Right forelimb (tissue), 1 donor: ENCODE results near the gene ADNP.

Experiments
- DNase-seq: peaks from one replicate; pipeline ENCODE4 v3.0.0-alpha.2; 2018

Gene ADNP

GRCh38 chr20:50845566-50846215 is 85.5 kb downstream of the ADNP start:
- DNase-seq = no peak

GRCh38 chr20:50844430-50845100 is 86.7 kb downstream of the ADNP start:
- DNase-seq = no peak

DNA sequence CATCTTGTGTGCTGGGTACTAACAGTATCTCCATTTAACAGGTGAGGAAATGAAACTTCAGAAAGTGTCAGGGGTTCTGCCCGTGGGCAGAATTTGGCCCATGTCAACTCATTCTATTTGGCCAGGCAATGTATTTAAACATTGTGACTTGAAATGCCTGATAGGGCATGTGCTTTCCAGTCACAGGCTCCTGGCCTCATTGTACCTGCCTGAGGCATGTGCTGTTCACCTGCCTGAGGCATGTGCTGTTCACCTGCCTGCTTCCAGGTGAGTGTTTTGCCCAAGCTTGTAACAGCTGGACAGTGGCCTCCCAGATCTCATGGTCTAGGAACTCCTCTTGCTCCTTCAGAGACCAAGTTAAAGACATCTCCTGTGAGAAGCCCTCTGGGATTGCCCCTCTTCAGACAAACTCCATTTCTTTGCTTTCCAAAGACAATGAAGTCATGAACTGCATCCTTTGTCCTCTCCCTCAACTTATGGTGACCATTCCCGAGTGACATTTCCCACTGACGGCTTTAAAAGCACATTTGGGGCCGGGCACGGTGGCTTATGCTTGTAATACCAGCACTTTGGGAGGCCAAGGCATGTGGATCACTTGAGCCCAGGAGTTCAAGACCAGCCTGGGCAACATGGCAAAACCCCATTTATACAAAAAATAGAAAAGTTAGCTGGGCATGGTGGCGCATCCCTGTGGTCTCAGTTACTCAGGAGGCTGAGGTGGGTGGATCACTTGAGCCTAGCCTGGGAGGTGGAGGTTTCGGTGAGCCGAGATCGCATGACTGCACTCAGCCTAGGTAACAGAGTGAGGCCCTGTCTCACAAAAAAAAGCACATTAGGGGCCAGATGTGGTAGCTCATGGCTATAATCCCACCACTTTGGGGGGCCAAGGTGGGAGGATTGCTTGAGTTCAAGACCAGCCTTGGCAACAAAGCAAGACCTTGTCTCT is 87.6 kb downstream of the ADNP start:
- DNase-seq = no peak

GRCh38 chr20:50842821-50843220 is 88.4 kb downstream of the ADNP start:
- DNase-seq = no peak
